Measurements from ENCODE around the gene NOL11. TPM values are rescaled to one million over a fixed set of nuclear protein-coding genes. Genes with fewer than 3 reads are reported as not detected.

Gene NOL11
- total RNA-seq, 1 donor from 2014 or later = 90.4 TPM

- Histone ChIP-seq H3K9me3 (ENCODE audit: low read depth) (peaks cover 8% of the 10 kb centered on the region), H3K4me1 (peaks cover 5% of the 10 kb centered on the region), H3K27ac (no peak overlapping the region), H3K9ac (no peak overlapping the region), H3K4me2 (no peak overlapping the region), H4K20me1 (ENCODE audit: low read depth) (no peaks in the 10 kb centered on the region), H2AFZ (replicated peaks) (no peak overlapping the region), H3K36me3 (no peaks in the 10 kb centered on the region), H3K4me3 (no peak overlapping the region), H3K27me3 (no peaks in the 10 kb centered on the region), H3K79me2 (ENCODE audit: low read depth) (no peaks in the 10 kb centered on the region), H3F3A (ENCODE audit: low read depth) (peaks cover 4% of the 10 kb centered on the region)
- no peak for TF ChIP-seq EZH2 (IDR thresholded peaks at IDR 0.05)
- no peak for TF ChIP-seq CTCF (IDR thresholded peaks at IDR 0.05)
- no peak for TF ChIP-seq EZH2phosphoT487 (IDR thresholded peaks at IDR 0.05)
- DNase-seq (ENCODE audit: low spot score) = no peak
- no peaks in the 10 kb centered on the region for H3K36me3 Mint-ChIP-seq
- H3K4me3 Mint-ChIP-seq = no peak overlapping the region
- peaks cover 6% of the 10 kb centered on the region for H3K9me3 Mint-ChIP-seq
- H3K27me3 Mint-ChIP-seq (ENCODE audit: insufficient read depth, low read depth) = peaks cover 3% of the 10 kb centered on the region
- H3K4me1 Mint-ChIP-seq = peaks cover 9% of the 10 kb centered on the region
- no peak overlapping the region for H3K27ac Mint-ChIP-seq
These were observed 5.4 kb upstream of the NOL11 start for GRCh38 chr17:67712375-67712774.

GRCh38 chr17:67713169-67713568 is 4.6 kb upstream of the NOL11 start:
- H3K4me1 ChIP-seq = peaks cover 5% of the 10 kb centered on the region
- Mint-ChIP-seq H3K36me3 (no peaks in the 10 kb centered on the region), H3K4me3 (no peak overlapping the region), H3K27ac (no peak overlapping the region), H3K4me1 (peaks cover 7% of the 10 kb centered on the region), H3K27me3 (ENCODE audit: insufficient read depth, low read depth) (peaks cover 3% of the 10 kb centered on the region), H3K9me3 (peaks cover 6% of the 10 kb centered on the region)
- no peak overlapping the region for H3K9ac ChIP-seq
- H3K27ac ChIP-seq = no peak overlapping the region
- H3K36me3 ChIP-seq = no peaks in the 10 kb centered on the region
- DNase-seq (ENCODE audit: low spot score) = no peak
- TF ChIP-seq EZH2phosphoT487 (IDR thresholded peaks at IDR 0.05) (no peak), CTCF (IDR thresholded peaks at IDR 0.05) (no peak), EZH2 (IDR thresholded peaks at IDR 0.05) (no peak)
- no peak overlapping the region for H2AFZ ChIP-seq (replicated peaks)
- H4K20me1 ChIP-seq (ENCODE audit: low read depth) = no peaks in the 10 kb centered on the region
- no peaks in the 10 kb centered on the region for H3K27me3 ChIP-seq
- peaks cover 8% of the 10 kb centered on the region for H3K9me3 ChIP-seq (ENCODE audit: low read depth)
- H3K4me3 ChIP-seq = no peak overlapping the region
- peaks cover 4% of the 10 kb centered on the region for H3K79me2 ChIP-seq (ENCODE audit: low read depth)
- H3F3A ChIP-seq (ENCODE audit: low read depth) = peaks cover 7% of the 10 kb centered on the region
- H3K4me2 ChIP-seq = no peak overlapping the region

GRCh38 chr17:67716405-67716798 is 1.3 kb upstream of the NOL11 start:
- Histone ChIP-seq H4K20me1 (ENCODE audit: low read depth) (peaks cover 11% of the 10 kb centered on the region), H3K36me3 (peaks cover 10% of the 10 kb centered on the region), H3F3A (ENCODE audit: low read depth) (peaks cover 8% of the 10 kb centered on the region), H3K9ac (no peak overlapping the region), H3K4me1 (peaks cover 18% of the 10 kb centered on the region), H2AFZ (replicated peaks) (no peak overlapping the region), H3K79me2 (ENCODE audit: low read depth) (peaks cover 37% of the 10 kb centered on the region), H3K27ac (no peak overlapping the region), H3K4me3 (no peak overlapping the region), H3K27me3 (no peaks in the 10 kb centered on the region), H3K4me2 (no peak overlapping the region), H3K9me3 (ENCODE audit: low read depth) (peaks cover 8% of the 10 kb centered on the region)
- no peak for TF ChIP-seq EZH2 (IDR thresholded peaks at IDR 0.05)
- TF ChIP-seq CTCF (IDR thresholded peaks at IDR 0.05) = no peak
- TF ChIP-seq EZH2phosphoT487 (IDR thresholded peaks at IDR 0.05) = no peak
- Mint-ChIP-seq H3K4me3 (no peak overlapping the region), H3K27me3 (ENCODE audit: insufficient read depth, low read depth) (peaks cover 3% of the 10 kb centered on the region), H3K4me1 (peaks cover 9% of the 10 kb centered on the region), H3K27ac (no peak overlapping the region), H3K9me3 (peaks cover 6% of the 10 kb centered on the region), H3K36me3 (no peaks in the 10 kb centered on the region)
- DNase-seq (ENCODE audit: low spot score) = no peak
